HG02678 (cell line): Measurements from ENCODE around the gene PDCD6IP.
A peak's percentile ranks its signal among the peaks of the same experiment; 100 is the strongest.
"Not testable (repeated sequence)": the region's sequence is repeated elsewhere in the genome, so short reads cannot be mapped to it uniquely, and the experiment has no call there.

Experiments
- ATAC-seq: cut with Tn5 transposase; IDR thresholded peaks from one replicate; pipeline ENCODE4 v1.9.1; 2021; ENCODE audit warnings: mild to moderate bottlenecking, moderate library complexity; ENCODE audit not compliant: unreplicated experiment

PDCD6IP gene

GRCh38 chr3:33791477-33792166 is 6.8 kb upstream of the PDCD6IP start:
- no peak for ATAC-seq

- ATAC-seq: no peak
Observed at GRCh38 chr3:33792167-33792892, 6.1 kb upstream of the PDCD6IP start.

GRCh38 chr3:33795131-33795530 is 3.3 kb upstream of the PDCD6IP start:
- ATAC-seq: no peak

GRCh38 chr3:33795856-33796536 is 2.4 kb upstream of the PDCD6IP start:
- ATAC-seq: no peak

- peak; percentile 48 for ATAC-seq
Observed at GRCh38 chr3:33798113-33798417, 365 bp upstream of the PDCD6IP start.

GRCh38 chr3:33799202-33799551 is 747 bp downstream of the PDCD6IP start:
- ATAC-seq: no peak

GRCh38 chr3:33803252-33803651 is 4.8 kb downstream of the PDCD6IP start:
- ATAC-seq: no peak

- ATAC-seq: no peak
Observed at GRCh38 chr3:33803894-33804526, 5.6 kb downstream of the PDCD6IP start.

GRCh38 chr3:33807191-33807590 is 8.8 kb downstream of the PDCD6IP start:
- no peak for ATAC-seq

GRCh38 chr3:33808559-33808958 is 10.1 kb downstream of the PDCD6IP start:
- no peak for ATAC-seq

- no peak for ATAC-seq
Observed at GRCh38 chr3:33810545-33810944, 12.1 kb downstream of the PDCD6IP start.

GRCh38 chr3:33821989-33822388 is 23.6 kb downstream of the PDCD6IP start:
- ATAC-seq: no peak

GRCh38 chr3:33823821-33824220 is 25.4 kb downstream of the PDCD6IP start:
- no peak for ATAC-seq

GRCh38 chr3:33825111-33825510 is 26.7 kb downstream of the PDCD6IP start:
- ATAC-seq: no peak

- no peak for ATAC-seq
Observed at GRCh38 chr3:33826206-33826605, 27.8 kb downstream of the PDCD6IP start.

GRCh38 chr3:33826688-33827087 is 28.3 kb downstream of the PDCD6IP start:
- ATAC-seq: no peak

- ATAC-seq: no peak
Observed at GRCh38 chr3:33829720-33830119, 31.3 kb downstream of the PDCD6IP start.

GRCh38 chr3:33831053-33831452 is 32.6 kb downstream of the PDCD6IP start:
- ATAC-seq: no peak

GRCh38 chr3:33833408-33834095 is 35.1 kb downstream of the PDCD6IP start:
- peak; percentile 15 for ATAC-seq

GRCh38 chr3:33834096-33834453 is 35.6 kb downstream of the PDCD6IP start:
- ATAC-seq: peak; percentile 52

GRCh38 chr3:33837182-33837581 is 38.8 kb downstream of the PDCD6IP start:
- ATAC-seq: not testable (repeated sequence)
